Peyer's patch (tissue), 4 donors: ENCODE results near the gene GABRB1.

ENCODE experiments used
- POLR2A ChIP-seq, 2 donors: fragments of 450-650 bp; IDR thresholded peaks; one replicate each; pipeline ENCODE4 v1.5.1; 2017; ENCODE audit warnings: antibody characterized with exemption in 2 of 2, mild to moderate bottlenecking in 2 of 2, moderate library complexity in 2 of 2
- TF ChIP-seq, protein P1 (sequence below), 6 experiments: fragments of 450-650 bp in 4 of 6; fragments of 200-600 bp in 2 of 6; sonication (generic) in 1 of 6; IDR thresholded peaks; one replicate each; pipeline ENCODE4 v1.5.1; 2017 to 2019; ENCODE audit warnings: antibody characterized with exemption in 6 of 6, mild to moderate bottlenecking in 3 of 6, moderate library complexity in 1 of 6

DNA sequence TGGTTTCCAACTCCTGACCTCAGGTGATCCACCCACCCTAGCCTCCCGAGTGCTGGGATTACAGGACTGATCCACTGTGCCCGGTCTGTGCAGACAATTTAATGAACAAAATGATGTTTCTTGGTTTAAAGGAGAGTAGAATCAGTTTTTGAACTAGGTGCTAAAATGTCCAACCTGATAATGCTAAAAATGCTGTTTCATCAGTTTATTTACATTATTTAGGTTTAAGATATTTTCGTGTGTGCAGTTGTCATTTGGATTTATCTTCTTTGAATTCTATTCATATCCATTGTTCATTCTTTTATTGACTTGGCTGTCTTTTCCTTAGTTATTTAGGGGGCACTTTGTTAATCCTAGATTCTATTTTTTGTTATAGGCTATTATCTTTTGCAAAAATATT, 18.0 kb upstream of the GABRB1 start:
- TF ChIP-seq POLR2A (IDR thresholded peaks at IDR 0.05), result no peak
- TF ChIP-seq, protein P1, sequence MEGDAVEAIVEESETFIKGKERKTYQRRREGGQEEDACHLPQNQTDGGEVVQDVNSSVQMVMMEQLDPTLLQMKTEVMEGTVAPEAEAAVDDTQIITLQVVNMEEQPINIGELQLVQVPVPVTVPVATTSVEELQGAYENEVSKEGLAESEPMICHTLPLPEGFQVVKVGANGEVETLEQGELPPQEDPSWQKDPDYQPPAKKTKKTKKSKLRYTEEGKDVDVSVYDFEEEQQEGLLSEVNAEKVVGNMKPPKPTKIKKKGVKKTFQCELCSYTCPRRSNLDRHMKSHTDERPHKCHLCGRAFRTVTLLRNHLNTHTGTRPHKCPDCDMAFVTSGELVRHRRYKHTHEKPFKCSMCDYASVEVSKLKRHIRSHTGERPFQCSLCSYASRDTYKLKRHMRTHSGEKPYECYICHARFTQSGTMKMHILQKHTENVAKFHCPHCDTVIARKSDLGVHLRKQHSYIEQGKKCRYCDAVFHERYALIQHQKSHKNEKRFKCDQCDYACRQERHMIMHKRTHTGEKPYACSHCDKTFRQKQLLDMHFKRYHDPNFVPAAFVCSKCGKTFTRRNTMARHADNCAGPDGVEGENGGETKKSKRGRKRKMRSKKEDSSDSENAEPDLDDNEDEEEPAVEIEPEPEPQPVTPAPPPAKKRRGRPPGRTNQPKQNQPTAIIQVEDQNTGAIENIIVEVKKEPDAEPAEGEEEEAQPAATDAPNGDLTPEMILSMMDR (IDR thresholded peaks at IDR 0.05), result no peak
